K562 (cell line): ENCODE measurements around the gene DNAI1. TPM values are rescaled to one million over a fixed set of nuclear protein-coding genes. Genes with fewer than 3 reads are reported as not detected.

Source experiments
- ATAC-seq: fragments of 200-7000 bp; cut with Tn5 transposase; 3 replicates; pipeline ENCODE4 v1.9.1; 2020; ENCODE audit warnings: moderate library complexity
- BruUV-seq: library from RNA; stranded (reverse); fragments of 400-500 nt; replicated peaks from 2 replicates; lab custom pipeline; 2021; lab: Mats Ljungman, UMichigan
- CTCF ChIA-PET: fragments of 300-600 bp; formaldehyde crosslinking; extraction: SDS; loops from one replicate; lab custom pipeline; 2021; ENCODE audit warnings: low intra/inter-chr PET ratio; lab: Yijun Ruan, JAX
- POLR2A ChIA-PET: fragments of 300-600, 350-650 bp; sonication (Branson Sonifier 250); formaldehyde crosslinking; extraction: SDS; loops from one replicate; lab custom pipeline; 2021; ENCODE audit warnings: antibody characterized with exemption, inconsistent platforms; lab: Yijun Ruan, JAX
- DNase-seq, 4 experiments: peaks; one replicate each; pipeline versions ENCODE4 v3.0.0 to v3.0.0-alpha.2; 2011 to 2018; ENCODE audit warnings: low spot score in 3 of 4, mixed read lengths in 3 of 4; ENCODE audit errors: extremely low read depth in 1 of 4
- FAIRE-seq: peaks from 2 replicates; lab custom pipeline; 2011; peaks lifted over from hg19 to GRCh38; lab: Jason Lieb, UNC
- H2AFZ ChIP-seq: 2 replicates; pipeline ENCODE4 v1.6.0; 2011; ENCODE audit warnings: low read depth, low read length, control low read depth, inconsistent platforms
- H3K27ac ChIP-seq: fragments of 200-600 bp; 3 replicates; pipeline ENCODE4 v1.8.0; 2011; ENCODE audit warnings: low read depth, mild to moderate bottlenecking, control low read depth, inconsistent platforms, low read length, moderate library complexity, mixed read lengths; ENCODE audit errors: extremely low read depth
- H3K27me3 ChIP-seq, 2 experiments: fragments of 300-600 bp in 1 of 2; 2 replicates in 1 of 2; 3 replicates in 1 of 2; pipeline versions ENCODE4 v1.6.0 to v1.8.0; 2011; ENCODE audit warnings: inconsistent platforms in 2 of 2, low read length in 2 of 2, mild to moderate bottlenecking in 1 of 2, mixed read lengths in 1 of 2, moderate library complexity in 1 of 2; ENCODE audit not compliant: control insufficient read depth in 2 of 2, insufficient read depth in 2 of 2
- H3K36me3 ChIP-seq: fragments of 300-600 bp; 3 replicates; pipeline ENCODE4 v1.8.0; 2011; ENCODE audit warnings: mild to moderate bottlenecking, low read length, inconsistent platforms; ENCODE audit not compliant: control insufficient read depth, insufficient read depth
- H3K4me1 ChIP-seq, 2 experiments: fragments of 200-600 bp in 1 of 2; replicated peaks in 1 of 2; 2 replicates in 1 of 2; 3 replicates in 1 of 2; pipeline versions ENCODE4 v1.5.1 to v1.8.0; 2011; ENCODE audit warnings: inconsistent platforms in 2 of 2, low read length in 2 of 2, mild to moderate bottlenecking in 1 of 2, mixed read lengths in 1 of 2, moderate library complexity in 1 of 2; ENCODE audit not compliant: control insufficient read depth in 2 of 2, insufficient read depth in 2 of 2
- H3K4me2 ChIP-seq: 2 replicates; pipeline ENCODE4 v1.6.1; 2011; ENCODE audit warnings: low read length, control low read depth, inconsistent platforms, mixed read lengths; ENCODE audit not compliant: insufficient read depth
- H3K4me3 ChIP-seq: fragments of 200-600 bp; sonication (generic), shearing (Covaris generic); 2 replicates; pipeline ENCODE4 v1.5.1; 2016; ENCODE audit warnings: control low read depth, inconsistent platforms
- H3K79me2 ChIP-seq: fragments of 200-600 bp; 3 replicates; pipeline ENCODE4 v1.8.0; 2011; ENCODE audit warnings: low read length, inconsistent platforms; ENCODE audit not compliant: control insufficient read depth, insufficient read depth
- H3K9ac ChIP-seq, 2 experiments: 2 replicates each; pipeline versions ENCODE4 v1.6.0 to v1.6.1; 2011; ENCODE audit warnings: low read depth in 2 of 2, low read length in 2 of 2, control low read depth in 1 of 2, inconsistent platforms in 1 of 2, mild to moderate bottlenecking in 1 of 2, mixed read lengths in 1 of 2; ENCODE audit not compliant: insufficient read depth in 1 of 2
- H3K9me1 ChIP-seq: one replicate; pipeline ENCODE4 v1.6.0; 2011; ENCODE audit warnings: inconsistent platforms, mild to moderate bottlenecking, low read length, moderate library complexity; ENCODE audit not compliant: control insufficient read depth, insufficient read depth
- H3K9me3 ChIP-seq: replicated peaks from 2 replicates; pipeline ENCODE4 v1.5.1; 2011; ENCODE audit warnings: low read depth, low read length, inconsistent platforms; ENCODE audit not compliant: control insufficient read depth, insufficient read depth
- H4K20me1 ChIP-seq: replicated peaks from 2 replicates; pipeline ENCODE4 v1.6.1; 2011; ENCODE audit warnings: low read length, inconsistent platforms, mixed read lengths; ENCODE audit not compliant: control insufficient read depth, insufficient read depth
- CBFA2T3 ChIP-seq: fragments of 450-650 bp; IDR thresholded peaks from 2 replicates; pipeline ENCODE4 v1.6.1; 2017
- IFI16 ChIP-seq: fragments of 250-450 bp; sonication (Bioruptor Pico); IDR thresholded peaks from 2 replicates; pipeline ENCODE4 v2.1.2; 2022; ENCODE audit warnings: mild to moderate bottlenecking, inconsistent platforms
- KDM1A ChIP-seq, 2 experiments: fragments of 450-650 bp; IDR thresholded peaks; 2 replicates each; pipeline ENCODE4 v1.6.1; 2016; ENCODE audit warnings: mild to moderate bottlenecking in 2 of 2
- NCOA2 ChIP-seq, 2 experiments: fragments of 450-650 bp; IDR thresholded peaks; 2 replicates each; pipeline ENCODE4 v1.6.1; 2018; ENCODE audit warnings: mild to moderate bottlenecking in 2 of 2, moderate library complexity in 1 of 2; ENCODE audit not compliant: partially characterized antibody in 2 of 2
- NR1H2 ChIP-seq: sonication (generic); formaldehyde crosslinking; IDR thresholded peaks from 2 replicates; pipeline ENCODE4 v1.4.0; 2020; ENCODE audit warnings: mild to moderate bottlenecking, missing genetic modification reagents
- TCF7 ChIP-seq: sonication (generic); IDR thresholded peaks from 2 replicates; pipeline ENCODE4 v1.6.1; 2016; ENCODE audit warnings: antibody characterized with exemption, borderline replicate concordance
- U2AF1 ChIP-seq: fragments of 200-400 bp; formaldehyde crosslinking; optimal IDR thresholded peaks from 2 replicates; pipeline ENCODE3; 2017; ENCODE audit warnings: mild to moderate bottlenecking, low read depth, low read length, moderate library complexity
- ZBTB12 ChIP-seq: fragments of 250-450 bp; sonication (Bioruptor Pico); IDR thresholded peaks from 2 replicates; pipeline ENCODE4 v1.4.0; 2020
- ZBTB33 ChIP-seq: sonication (generic); formaldehyde crosslinking; IDR thresholded peaks from 2 replicates; pipeline ENCODE4 v1.8.1; 2023; ENCODE audit warnings: mild to moderate bottlenecking, missing genetic modification reagents
- ZKSCAN8 ChIP-seq: fragments of 200-800 bp; sonication (Bioruptor generic); IDR thresholded peaks from 2 replicates; pipeline ENCODE4 v1.6.1; 2016; ENCODE audit warnings: missing genetic modification characterization, missing compliant biosample characterization
- ZNF140 ChIP-seq: fragments of 250-450 bp; sonication (Bioruptor Pico); IDR thresholded peaks from 2 replicates; pipeline ENCODE4 v1.8.0; 2021; ENCODE audit warnings: moderate library complexity, mild to moderate bottlenecking, inconsistent platforms
- ZNF217 ChIP-seq: sonication (generic); formaldehyde crosslinking; IDR thresholded peaks from 2 replicates; pipeline ENCODE4 v1.8.0; 2022; ENCODE audit warnings: mild to moderate bottlenecking, missing genetic modification reagents
- ZNF655 ChIP-seq: fragments of 250-450 bp; sonication (Bioruptor Pico); IDR thresholded peaks from 2 replicates; pipeline ENCODE4 v1.5.0; 2021
- ZNF707 ChIP-seq: fragments of 250-450 bp; sonication (Bioruptor Pico); conservative IDR thresholded peaks from 2 replicates; pipeline ENCODE4 v1.8.0; 2022; ENCODE audit warnings: inconsistent platforms, mild to moderate bottlenecking, moderate library complexity
- WGBS: fragments of 100-300 bp; shearing (Covaris generic); methylation state at CpG from one replicate; pipeline ENCODE4 v1.1.6; 2016; ENCODE audit warnings: low coverage, mixed read lengths; ENCODE audit not compliant: insufficient coverage; ENCODE audit errors: missing lambda C conversion rate; 5-methylcytosine and 5-hydroxymethylcytosine counted together
- in situ Hi-C: fragments of 300-500 bp; cut with MboI; formaldehyde crosslinking; loops from 4 replicates; pipeline ENCODE4 v1.15.0; 2018; ENCODE audit warnings: inconsistent platforms, mixed read lengths
- intact Hi-C: fragments of 100-400 bp; cut with micrococcal nuclease; formaldehyde crosslinking; loops from 2 replicates; pipeline ENCODE4 v1.14.2; 2022
- polyA plus RNA-seq, 8 experiments: library from polyadenylated mRNA; depleted of rRNA in 4 of 8; stranded (reverse) in 5 of 8; unstranded in 3 of 8; fragments of >200 nt; fragmentation: Nextera tagmentation in 2 of 8; fragmentation: Illumina TruSeq in 1 of 8; extraction: Ambion mirVana in 2 of 8; extraction: Trizol in 1 of 8; gene quantifications; 2 replicates each; pipeline versions ENCODE4 v1.2.1 to v1.2.3, GENCODE V29; 2011 to 2014; ENCODE audit warnings: inconsistent platforms in 1 of 8, missing spikeins in 1 of 8
- total RNA-seq, 7 experiments: library from RNA; depleted of rRNA in 6 of 7; stranded (reverse); fragments of >200 nt in 6 of 7; fragmentation: Illumina TruSeq in 2 of 7; extraction: Trizol in 2 of 7; gene quantifications; 2 replicates each; pipeline versions ENCODE4 v1.2.1 to v1.2.3, GENCODE V29; 2011 to 2021; ENCODE audit warnings: low replicate concordance in 1 of 7

The DNAI1 gene
- total and polyA plus RNA-seq, 9 of the 15 experiments (the other 6 are each of a cell fraction or from before 2014, with no cell fraction given): 0.01 to 0.17 (median 0.04) TPM; not detected in 6

- ATAC-seq: no peak
- POLR2A ChIA-PET: interaction anchor here (1.2 kb wide), 1 partner anchor 22 kb away, joined by 4 read pairs; no protein-coding TSS in a partner anchor
- TF ChIP-seq ZBTB33 (CRISPR knock-in tag) (no peak), KDM1A (IDR thresholded peaks at IDR 0.05) (no peak), U2AF1 (no peak), ZNF140 (CRISPR knock-in tag) (no peak), ZNF217 (CRISPR knock-in tag) (no peak), ZNF655 (no peak), ZBTB12 (no peak), ZKSCAN8 (CRISPR knock-in tag) (no peak), NR1H2 (no peak), IFI16 (CRISPR knock-in tag) (no peak), TCF7 (no peak), ZNF707 (no peak), NCOA2 (IDR thresholded peaks at IDR 0.05; ENCODE audit: partially characterized antibody in 2 of 2) (no peak), CBFA2T3 (no peak)
These were observed 99.8 kb downstream of the DNAI1 start for GRCh38 chr9:34558364-34558763.

More at GRCh38 chr9:34558364-34558763, 99.8 kb downstream of the DNAI1 start:
- H3K79me2 ChIP-seq: no peaks in the 10 kb centered on the region
- no peaks in the 10 kb centered on the region for H3K36me3 ChIP-seq
- no peaks in the 10 kb centered on the region for H3K9me1 ChIP-seq
- peaks cover 0 to 49% of the 10 kb centered on the region in 2 experiments; a peak in 4 of 5 replicates for H3K27me3 ChIP-seq
- no peaks in the 10 kb centered on the region; the same call in 1 of the 2 replicates for H4K20me1 ChIP-seq
- H3K4me2 ChIP-seq: no peak overlapping the region
- DNase-seq (no peak), FAIRE-seq (no peak)
- H3K27ac ChIP-seq: no peak overlapping the region
- CTCF ChIA-PET: no interaction called here
- no TSS peak for BruUV-seq
- no peak overlapping the region for H2AFZ ChIP-seq
- 14% methylated on average over 9 of the region's 9 CpGs for WGBS
- H3K4me3 ChIP-seq: no peak overlapping the region
- in situ Hi-C loops (no loop called here), intact Hi-C loops (no loop called here)
- no peaks in the 10 kb centered on the region for H3K9me3 ChIP-seq
- H3K9ac ChIP-seq: no peak overlapping the region
- peaks cover 0 to 8% of the 10 kb centered on the region in 2 experiments; a peak in 2 of 5 replicates for H3K4me1 ChIP-seq
